Stimulated activated CD4-positive, alpha-beta T cell treated with anti-CD3 and anti-CD28 coated beads, TNF-alpha, amount 100 ng/mL, for 48 hours (primary cell): ENCODE data around the gene ARHGAP23.

Experiments
- DNase-seq, 3 donors: peaks; one replicate each; pipeline ENCODE4 v3.0.0-alpha.2; 2020; ENCODE audit warnings: low read depth in 3 of 3

The ARHGAP23 gene, protein sequence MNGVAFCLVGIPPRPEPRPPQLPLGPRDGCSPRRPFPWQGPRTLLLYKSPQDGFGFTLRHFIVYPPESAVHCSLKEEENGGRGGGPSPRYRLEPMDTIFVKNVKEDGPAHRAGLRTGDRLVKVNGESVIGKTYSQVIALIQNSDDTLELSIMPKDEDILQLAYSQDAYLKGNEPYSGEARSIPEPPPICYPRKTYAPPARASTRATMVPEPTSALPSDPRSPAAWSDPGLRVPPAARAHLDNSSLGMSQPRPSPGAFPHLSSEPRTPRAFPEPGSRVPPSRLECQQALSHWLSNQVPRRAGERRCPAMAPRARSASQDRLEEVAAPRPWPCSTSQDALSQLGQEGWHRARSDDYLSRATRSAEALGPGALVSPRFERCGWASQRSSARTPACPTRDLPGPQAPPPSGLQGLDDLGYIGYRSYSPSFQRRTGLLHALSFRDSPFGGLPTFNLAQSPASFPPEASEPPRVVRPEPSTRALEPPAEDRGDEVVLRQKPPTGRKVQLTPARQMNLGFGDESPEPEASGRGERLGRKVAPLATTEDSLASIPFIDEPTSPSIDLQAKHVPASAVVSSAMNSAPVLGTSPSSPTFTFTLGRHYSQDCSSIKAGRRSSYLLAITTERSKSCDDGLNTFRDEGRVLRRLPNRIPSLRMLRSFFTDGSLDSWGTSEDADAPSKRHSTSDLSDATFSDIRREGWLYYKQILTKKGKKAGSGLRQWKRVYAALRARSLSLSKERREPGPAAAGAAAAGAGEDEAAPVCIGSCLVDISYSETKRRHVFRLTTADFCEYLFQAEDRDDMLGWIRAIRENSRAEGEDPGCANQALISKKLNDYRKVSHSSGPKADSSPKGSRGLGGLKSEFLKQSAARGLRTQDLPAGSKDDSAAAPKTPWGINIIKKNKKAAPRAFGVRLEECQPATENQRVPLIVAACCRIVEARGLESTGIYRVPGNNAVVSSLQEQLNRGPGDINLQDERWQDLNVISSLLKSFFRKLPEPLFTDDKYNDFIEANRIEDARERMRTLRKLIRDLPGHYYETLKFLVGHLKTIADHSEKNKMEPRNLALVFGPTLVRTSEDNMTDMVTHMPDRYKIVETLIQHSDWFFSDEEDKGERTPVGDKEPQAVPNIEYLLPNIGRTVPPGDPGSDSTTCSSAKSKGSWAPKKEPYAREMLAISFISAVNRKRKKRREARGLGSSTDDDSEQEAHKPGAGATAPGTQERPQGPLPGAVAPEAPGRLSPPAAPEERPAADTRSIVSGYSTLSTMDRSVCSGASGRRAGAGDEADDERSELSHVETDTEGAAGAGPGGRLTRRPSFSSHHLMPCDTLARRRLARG (N-terminal part only)

DNA sequence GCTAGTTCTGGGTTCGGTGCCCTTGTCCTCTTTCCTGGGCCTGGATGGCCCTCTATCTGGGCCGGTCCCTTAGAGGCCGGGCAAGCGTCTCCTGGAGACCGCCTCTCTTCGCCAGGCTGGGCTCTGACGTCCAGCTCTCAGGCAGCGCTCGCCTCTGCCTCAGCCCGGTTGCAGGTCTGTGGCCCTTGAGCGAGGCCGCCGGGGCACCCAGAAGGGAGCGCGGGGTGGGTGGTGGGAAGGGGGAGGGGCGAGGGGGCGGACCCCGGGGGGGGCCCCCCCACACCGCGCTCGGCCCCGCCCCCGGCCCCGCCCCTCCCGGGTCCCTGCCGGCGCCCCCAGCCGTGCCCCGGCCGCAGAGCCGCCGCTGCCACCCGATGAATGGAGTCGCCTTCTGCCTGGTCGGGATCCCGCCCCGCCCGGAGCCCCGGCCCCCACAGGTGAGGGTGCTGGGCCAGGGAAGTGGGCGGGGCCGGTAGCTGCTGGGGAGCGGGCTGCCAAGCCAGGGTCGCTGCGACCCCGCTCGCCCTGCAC, at the start of gene ARHGAP23:
ARHGAP23 (plus strand) TSS at position 353 of the 531 bp plus-strand sequence; CDS start at position 375, 22 bp downstream.
- DNase-seq = peak in 1 of 3 donors; percentile 27

DNA sequence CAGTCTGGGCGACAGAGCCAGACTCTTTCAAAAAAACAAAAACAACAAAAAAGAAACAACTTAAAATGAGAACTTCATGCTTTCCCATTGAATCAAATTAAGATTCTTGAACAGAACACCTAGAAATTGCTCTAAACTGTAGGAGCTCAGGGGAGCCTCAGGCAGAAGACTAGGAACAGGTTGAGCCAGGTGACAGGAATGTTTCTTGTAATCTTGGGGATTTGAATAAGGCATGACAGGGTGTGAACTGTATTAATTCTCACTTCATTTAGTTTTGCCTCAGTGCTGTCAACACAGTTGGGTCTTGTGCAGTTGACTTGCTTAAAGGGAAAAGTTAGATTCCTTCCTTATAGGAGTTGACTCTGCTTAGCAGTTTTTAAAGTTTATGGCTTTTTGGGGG, 48.8 kb upstream of the ARHGAP23 start:
- no peak for DNase-seq

DNA sequence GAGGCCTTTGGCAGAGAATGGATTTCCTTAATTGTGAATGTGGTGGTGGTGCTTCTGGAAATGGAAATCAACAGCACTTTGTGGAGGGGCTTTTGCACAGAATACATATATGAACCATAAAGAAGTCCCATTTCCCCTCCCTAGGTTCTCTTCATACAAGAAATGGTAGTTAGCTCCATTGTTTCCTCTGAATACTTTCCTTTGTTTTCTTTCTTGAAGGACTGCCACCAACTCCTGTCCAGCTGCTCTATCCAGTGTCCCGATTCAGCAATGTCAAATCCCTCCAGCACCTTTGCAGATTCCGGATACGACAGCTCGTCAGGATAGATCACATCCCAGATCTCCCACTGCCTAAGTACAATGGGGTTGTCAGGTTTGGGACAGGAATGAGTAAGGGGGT, 33.2 kb upstream of the ARHGAP23 start:
- no peak for DNase-seq

DNA sequence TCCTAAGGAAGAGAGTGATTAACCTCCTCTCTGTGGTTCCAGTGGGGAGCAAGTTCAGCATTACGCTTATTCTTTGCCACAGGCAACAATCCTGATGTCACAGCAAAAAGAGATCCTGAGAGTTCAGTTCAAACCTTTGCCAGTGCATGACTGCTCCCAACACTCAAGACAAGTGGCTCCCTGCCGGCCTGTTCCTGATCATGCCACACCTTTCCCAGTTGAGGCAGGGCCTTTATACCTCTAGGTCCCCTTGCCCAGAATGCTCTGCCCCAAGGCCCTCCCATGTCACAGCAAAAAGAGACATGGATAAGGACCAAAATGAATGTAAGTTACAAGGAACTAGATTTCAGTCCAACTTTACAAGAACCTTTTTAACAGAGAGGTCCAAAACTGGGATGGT, 31.0 kb upstream of the ARHGAP23 start:
- DNase-seq = no peak

DNA sequence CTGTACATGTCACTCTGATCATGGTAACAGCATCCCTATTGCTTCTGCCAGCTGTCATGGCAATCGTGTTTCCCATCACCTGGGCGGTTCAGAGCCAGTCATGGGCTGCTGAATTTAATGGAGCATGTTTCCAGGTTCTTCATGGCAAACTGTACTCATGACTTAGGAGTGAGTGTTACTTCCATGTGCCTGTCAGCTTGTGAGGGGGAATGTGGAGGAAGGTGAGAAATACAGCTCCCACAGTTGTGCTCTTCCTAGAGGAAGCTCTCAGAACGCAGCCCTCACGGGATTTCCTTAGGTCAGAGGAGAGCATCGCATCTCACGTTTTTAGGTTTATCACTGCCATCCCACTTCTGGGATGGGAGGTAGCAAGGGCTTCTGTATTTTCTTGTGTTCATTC, 28.0 kb upstream of the ARHGAP23 start:
- DNase-seq = no peak

DNA sequence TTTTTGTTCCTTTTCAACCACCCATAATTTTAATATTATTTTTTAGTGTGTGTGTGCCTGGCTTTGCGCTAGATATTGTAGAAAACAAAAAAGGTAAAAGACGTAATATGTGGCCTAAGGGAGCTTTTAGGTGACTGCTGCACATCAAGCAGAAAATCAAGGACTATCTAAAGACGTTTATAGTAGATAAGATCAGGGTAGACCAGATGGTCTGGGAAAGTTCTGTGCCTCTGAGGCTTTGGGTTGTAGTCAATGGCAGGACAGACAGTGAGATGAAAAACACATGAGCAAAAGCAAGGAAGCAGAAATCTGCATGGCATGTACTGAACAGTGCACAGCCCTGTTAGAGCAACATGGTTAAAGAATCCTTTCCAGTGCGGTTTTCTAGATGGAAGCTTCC, 26.8 kb upstream of the ARHGAP23 start:
- DNase-seq = no peak

DNA sequence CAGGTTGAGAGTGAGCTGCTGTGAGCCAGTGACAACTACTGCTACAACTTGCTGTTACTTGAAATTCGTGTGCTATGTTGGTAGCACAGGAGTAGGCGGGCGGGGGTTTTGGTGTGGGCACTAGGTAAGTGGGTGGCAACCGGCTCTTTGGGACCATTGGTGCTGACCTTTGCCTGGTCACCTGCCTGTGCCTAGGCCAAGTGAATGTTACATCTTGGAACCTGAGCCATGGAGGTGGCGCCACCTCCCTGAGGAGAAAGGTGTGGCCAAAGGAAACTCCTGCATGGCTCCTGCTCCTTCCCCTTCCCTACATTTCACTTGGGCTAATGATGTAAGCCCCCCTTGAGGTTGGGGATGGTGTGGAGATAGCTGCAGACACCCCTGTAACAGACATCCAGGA, 25.4 kb upstream of the ARHGAP23 start:
- no peak for DNase-seq

DNA sequence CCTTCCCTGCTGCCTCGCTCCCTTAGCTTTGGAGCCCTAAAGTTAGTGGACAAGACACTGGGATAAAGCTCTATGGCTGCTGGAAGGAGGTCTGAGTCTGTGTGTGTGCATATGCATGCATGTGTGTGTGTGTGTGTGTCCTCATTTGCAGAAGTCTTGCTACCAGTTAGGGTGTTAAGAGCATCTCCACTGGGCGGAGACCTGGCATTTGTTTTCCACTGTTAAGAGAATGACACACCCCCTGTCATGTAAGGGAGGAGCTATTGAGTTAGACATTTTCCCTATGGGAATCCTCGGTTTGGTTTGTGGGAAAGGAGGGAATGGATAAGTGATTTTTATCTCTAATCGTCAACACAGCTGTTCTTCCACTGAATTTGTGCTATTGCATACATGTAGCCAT, 24.8 kb upstream of the ARHGAP23 start:
- DNase-seq = no peak

DNA sequence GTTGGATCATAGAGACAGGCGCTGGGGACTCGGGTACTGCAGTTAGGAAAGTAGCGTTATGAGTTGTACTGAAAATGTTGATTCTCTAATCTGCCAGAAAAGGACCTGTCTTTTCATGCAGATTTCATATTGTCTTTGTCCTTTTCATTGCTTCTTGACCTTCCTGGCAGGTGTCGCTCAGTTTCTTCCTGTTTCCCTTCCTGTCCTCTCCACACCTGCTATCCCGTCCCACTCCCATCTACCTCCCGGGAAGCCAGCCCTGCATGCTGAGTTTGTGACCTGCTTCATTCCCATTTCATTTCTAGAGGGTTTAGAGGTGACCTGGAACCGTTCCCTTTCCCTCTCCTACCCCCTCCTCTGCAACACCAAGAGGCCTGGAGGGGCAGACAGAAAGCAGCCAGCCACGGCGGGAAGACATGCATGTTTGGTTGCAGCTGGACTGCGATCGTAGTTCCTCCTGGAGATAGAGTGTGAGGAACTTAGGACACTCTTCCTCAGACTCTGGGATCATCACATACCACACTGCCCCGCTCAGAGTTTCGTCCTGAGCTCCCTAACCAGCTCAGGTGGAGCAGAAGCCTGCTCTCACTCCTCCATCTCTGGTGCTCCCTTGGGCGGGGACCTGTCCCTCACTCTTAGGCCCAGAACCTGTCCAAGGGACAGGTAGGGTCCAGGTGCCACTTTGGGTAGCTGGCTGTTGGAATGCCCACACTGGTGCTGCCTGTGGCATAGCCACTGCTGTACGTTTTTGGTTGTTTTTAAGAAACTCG, 23.9 kb upstream of the ARHGAP23 start:
- no peak for DNase-seq

DNA sequence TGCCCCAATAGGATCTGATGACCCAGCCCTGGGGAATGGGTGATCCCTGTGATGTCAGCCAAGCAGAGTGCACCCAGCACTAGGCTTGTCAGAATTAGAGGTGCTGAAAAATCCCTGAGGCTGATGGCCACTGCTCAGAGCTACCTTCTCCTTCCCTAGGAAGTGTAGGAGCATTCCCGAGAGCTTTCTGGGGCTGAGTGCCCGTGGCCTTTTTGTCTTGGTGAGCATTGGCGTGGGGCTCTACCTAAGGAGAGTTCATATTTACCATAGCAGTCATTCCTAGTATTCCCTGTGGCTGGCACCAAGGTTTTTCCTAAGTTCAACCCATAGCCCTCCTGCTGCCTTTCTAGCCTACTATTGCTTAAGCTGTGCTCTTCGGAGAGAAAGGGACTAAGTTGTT, 22.6 kb upstream of the ARHGAP23 start:
- DNase-seq = no peak

DNA sequence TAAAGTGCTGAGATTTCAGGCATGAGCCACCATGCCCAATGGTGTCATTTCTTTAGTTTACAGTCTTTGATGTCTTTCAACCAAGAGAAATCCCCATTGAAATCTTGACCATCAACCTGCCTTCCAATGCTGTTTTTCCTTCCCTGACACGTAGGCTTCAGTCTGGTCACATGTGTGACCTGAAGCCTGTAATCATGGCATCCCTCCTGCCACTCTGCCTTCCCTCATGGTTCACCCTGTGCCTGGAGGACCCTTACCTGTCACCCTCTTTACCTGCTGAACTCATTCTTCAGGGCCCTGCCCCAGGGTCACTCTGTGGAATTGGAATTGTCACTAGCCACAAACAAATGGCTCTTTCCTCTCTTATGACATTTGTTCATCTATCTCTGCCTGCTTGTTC, 18.1 kb upstream of the ARHGAP23 start:
- DNase-seq = no peak

DNA sequence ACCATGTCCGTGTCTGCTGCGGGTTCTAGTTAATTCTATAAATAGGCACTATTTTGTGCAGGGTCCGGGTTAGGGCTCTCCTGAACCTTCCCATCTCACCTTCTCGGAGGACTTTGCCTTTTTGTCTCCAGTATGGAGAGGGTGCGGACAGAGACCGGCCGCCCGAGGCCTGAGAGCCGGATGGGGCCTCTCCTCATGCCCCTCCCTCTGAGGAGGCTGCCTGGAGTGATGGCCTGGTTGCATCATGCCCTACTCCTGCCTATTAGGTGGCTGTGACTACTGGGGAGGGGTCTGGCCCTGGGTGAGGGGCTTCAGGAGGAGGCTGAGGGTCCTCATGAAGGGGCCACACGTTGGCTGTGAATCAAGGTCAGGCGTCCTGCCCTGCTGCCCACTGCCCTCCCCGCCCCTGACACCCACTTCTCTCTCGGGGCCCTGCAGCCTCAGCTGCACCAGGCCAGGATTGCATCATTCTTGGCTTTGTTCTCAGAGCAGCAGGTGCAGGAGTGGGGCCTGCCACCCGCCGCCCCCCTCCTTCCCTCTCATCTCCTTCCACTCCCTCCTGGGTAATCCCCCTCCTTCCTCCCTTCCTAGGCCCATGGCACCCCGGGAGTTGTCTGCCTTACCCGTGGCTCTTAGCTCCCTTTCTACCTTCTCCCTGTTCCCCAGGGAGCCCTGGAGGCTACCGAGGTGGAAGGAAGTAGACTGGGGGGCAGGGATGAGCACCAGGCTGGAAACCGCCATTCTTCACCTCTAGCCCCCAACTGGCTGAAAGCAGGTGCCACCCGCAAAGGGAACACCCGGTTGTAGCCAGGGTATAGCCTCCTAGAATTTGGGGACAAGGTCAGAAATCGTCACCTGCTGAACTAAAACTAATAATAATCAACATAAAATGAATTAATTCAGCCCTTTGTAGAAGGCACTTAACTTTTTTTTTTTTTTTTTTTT, 12.7 kb upstream of the ARHGAP23 start:
- no peak for DNase-seq

DNA sequence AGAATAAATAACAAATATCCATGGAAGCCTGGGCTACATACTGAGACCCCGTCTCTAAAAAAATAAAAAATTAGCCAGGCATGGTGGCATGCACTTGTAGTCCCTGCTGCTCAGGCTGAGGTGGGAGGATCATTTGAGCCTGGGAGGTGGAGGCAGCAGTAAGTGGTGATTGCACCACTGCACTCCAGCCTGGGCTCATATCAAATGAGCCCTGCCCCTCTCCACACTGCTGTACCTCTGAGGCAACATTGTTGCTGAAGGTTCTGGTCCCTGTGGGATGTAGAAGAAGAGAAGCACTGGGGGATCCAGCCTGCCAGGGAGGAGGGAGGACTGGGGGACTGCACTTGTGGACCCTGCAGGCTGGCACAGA, 11.4 kb upstream of the ARHGAP23 start:
- DNase-seq = no peak

DNA sequence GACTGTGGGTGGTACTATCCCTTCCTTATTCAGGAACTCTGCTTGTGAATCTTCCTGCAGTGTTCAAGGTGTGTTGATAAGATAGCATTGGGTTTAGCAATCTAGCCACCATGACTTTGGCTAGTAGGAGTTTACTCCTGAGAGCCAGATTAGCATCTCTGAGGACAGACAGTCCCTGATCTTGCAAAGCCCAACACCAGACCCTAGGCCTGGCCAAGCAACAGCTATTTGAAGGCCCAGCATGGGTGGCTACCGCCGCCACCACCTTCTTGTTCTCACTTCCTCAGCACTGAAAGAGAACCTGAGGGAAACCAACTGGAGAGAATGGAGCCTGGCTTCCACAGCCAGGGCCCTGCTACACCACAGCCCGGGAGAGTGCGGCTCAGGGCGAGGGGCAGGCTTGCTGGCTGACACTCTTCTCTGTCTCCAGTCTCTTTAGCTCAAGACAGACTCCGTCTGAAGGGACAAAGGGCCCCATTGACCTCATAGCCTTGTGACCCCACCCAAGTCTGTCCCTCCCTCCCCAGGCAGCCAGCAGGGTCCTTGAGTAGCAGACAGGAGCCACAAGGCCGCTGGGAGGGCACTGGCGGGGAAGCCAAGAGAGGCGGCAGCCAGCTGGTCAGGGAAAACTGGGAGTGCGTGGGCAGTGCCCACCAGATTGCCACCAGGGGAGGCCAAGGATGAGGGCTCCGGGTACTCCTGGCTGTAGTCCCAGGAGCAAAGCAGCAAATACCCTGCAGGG, 10.9 kb upstream of the ARHGAP23 start:
- DNase-seq = no peak

DNA sequence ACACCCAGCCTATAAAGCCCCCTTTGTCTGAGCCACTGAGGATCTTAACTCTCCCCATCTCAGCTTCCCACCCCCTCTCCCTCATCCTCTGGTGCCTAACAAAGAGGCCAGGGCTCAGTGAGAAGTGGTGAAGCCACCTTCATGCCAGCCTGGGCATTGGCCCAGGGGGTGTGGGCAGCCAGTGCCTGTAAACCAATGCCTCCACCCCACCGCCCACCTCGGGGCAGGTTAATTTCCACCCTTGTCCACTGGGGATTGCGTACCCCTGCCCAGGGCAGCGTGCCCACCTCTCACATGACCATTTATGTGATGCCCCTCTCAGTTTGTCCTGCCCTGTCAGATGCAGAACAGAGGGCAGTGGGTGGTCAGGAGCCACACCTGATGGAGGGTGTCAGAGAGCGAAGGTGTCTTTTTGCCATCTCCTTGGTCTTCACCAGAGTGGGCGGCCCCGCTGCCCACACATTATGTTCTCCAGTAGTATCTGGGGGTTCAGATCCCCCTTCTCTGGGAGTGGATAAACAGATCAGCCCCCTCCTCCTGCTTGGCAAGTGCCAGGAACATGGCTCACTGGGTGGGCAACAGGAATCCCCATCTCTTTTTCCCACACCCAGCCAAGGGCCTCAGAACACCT, 10.1 kb upstream of the ARHGAP23 start:
- DNase-seq = no peak

DNA sequence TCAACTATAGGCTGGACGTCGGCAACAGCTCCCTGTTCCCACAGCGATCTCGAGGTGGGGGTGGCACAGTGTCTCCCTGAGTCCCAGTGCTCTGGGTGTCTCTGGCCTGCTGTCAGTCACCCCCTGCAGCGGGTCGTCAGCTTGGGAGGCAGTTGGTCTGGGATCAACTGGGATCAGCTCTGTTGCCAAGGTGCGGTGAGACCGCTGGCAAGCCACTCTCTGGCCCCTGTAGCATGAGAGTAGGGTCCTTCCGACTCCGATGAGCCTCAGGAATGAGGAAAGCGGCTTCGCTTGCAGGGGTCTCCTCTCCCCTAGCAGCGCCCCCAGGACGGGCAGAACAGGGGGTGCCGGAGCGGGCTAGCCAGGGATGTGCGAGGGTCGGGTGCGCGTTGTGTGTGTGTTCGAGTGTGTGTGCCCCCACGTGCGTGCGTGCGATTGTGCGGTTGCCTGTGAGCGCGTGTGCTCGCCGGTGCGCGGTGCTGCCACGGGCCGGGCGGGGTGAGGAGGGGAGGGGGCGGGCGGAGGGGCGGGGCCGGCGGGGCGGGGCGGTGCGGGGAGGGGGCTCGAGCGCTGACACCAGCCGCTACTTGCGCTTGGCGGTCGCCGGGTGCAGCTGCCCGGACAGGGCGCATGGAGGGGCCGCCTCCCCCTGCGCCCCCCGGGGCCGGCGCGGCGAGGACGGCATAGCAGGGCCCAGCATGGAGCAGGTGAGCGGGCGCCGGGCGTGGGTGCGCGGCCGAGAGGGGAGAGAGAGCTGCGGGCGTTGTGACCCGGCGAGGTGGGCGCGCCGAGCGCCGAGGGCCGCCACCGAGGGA, 9.4 kb upstream of the ARHGAP23 start:
- DNase-seq = no peak

DNA sequence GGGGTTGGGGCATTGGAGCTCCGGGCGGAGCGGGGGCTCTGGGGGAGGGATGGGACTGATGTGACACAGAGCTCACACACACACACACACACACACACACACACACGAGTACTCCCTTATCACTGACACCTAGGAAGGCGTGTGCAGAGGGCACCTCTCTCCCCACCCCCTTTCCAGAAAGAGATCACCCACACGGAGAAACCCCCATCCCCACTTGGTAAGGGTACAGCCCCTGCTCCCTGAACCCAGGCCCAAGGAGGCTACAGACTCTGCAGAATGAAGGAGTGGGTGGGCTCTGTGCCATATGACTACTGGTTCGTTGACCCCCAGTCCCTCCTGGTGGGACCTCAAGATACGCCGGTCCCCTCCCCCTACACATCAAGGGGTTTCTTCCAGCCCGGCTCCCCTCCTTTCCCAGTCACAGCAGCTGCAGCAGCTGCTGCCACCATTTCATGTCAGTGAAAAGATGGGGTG, 8.7 kb upstream of the ARHGAP23 start:
- no peak for DNase-seq

DNA sequence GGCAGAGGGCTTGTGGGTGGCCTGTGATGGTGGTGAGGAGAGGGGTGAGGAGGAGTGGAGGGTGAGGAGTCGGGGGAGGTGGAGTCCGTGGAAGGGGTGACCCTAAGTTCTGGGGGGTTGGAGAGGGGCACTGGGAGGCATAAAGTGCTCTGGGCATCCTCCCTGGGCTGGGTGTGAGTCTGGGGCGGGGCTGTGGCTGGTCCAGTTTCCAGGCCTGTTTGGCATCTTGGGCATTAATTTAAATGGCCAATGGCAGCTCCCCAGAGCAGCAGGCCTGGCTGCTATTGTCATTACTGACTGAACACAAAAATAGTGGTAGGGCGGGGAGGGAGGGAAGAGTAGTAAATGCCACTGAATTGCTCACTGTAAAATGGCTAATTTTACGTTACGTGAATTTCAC, 7.7 kb upstream of the ARHGAP23 start:
- no peak for DNase-seq
